Measurements from ENCODE around the gene PPIL1.

Gene PPIL1

GRCh38 chr6:36855750-36856149 is 18.9 kb downstream of the PPIL1 start:
- DNase-seq (ENCODE audit: low spot score) = no peak

GRCh38 chr6:36853325-36853724 is 21.3 kb downstream of the PPIL1 start:
- peak; percentile 68 for DNase-seq (ENCODE audit: low spot score)

DNA sequence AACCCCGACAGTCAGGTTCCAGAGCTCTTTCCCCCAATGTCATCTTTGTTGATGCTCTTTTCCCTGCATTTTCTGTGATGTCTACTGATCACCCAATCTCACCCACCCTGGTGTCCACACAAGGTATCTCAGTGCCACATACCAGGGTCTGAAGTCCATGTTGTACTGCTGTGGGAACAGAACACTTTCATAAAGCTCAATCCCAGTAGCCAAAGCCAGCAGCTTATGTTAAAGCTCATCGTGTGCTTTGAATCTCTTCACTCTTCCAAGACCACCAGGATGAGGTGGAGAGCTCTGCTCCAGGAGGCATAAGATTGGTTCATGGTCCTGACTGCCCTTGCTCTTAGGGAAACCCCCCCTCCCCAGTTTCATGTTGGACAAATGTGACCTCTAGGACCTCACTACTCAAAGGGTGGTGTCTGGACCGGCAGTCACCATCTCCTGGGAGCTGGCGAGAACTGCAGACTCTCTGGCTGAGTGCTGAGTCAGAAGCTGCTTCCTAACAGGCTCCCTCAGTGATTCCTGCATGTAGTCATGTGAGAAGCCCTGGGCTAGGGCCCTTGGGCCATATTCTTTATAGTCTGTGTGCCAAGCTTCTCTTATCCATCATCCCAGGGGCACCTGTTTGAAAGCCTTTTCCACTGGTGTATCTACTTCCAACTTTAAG is 22.0 kb downstream of the PPIL1 start:
- no peak for DNase-seq (ENCODE audit: low spot score)

DNA sequence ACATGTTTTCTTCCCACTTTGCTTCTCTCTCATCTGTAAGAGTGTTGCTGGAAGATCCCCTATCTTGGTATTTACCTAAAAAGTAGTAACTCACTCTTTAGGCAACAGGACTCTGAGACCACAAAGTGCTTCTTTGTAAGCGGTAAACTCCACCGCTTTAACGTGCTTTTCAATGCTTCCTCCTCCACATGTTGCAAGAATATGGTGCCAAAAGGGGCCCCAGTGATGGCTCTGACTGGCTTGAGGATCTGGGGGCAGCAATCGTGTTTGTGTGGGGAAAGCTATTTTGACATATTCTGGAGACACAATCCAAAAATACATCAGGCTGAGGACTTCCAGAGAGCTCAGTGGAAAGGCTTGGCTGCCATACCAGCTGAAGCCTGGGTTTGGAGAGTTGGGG is 23.0 kb downstream of the PPIL1 start:
- DNase-seq (ENCODE audit: low spot score) = no peak

DNA sequence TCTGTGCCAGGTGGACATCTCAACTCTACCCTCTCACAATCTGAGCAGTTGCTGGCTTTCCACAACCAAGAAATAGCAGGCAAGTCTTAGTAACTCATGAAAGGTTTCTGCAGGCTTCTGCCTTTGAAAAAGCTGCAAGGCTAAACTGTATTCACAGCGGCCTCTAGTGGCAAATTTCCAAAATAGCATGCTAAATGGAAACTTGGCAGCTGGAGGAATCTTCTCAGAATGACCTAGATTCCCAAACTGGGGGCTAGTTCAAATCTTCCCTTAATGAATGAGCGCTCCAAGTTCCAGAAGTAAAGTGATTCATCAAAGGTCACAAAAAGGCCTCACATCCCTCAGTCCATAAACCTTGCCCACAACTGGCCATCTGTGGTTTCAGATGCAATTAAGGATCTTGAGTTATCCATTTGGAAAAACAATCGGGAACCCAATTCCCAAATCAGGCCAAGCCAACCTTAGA is 23.4 kb downstream of the PPIL1 start:
- DNase-seq (ENCODE audit: low spot score) = peak; percentile 89

DNA sequence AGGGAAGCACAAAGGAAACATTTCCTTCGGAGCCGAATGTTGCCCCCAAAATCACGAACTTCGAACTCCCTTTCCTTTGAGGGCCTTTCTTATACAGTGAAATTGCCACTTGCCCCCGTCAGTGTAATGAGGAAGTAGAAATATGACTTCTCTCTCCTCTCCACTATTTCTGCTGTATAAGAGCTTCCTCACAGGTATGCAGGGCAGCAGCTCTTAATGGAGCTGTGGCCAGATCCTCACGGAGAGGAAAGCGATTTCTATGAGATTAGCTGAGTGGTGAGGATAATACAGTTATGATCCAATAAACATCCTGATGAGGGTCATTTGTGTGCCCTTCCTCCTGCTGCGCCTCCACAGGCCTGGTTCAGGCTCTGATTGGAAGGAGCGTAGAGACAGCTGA is 24.6 kb downstream of the PPIL1 start:
- DNase-seq (ENCODE audit: low spot score) = no peak

DNA sequence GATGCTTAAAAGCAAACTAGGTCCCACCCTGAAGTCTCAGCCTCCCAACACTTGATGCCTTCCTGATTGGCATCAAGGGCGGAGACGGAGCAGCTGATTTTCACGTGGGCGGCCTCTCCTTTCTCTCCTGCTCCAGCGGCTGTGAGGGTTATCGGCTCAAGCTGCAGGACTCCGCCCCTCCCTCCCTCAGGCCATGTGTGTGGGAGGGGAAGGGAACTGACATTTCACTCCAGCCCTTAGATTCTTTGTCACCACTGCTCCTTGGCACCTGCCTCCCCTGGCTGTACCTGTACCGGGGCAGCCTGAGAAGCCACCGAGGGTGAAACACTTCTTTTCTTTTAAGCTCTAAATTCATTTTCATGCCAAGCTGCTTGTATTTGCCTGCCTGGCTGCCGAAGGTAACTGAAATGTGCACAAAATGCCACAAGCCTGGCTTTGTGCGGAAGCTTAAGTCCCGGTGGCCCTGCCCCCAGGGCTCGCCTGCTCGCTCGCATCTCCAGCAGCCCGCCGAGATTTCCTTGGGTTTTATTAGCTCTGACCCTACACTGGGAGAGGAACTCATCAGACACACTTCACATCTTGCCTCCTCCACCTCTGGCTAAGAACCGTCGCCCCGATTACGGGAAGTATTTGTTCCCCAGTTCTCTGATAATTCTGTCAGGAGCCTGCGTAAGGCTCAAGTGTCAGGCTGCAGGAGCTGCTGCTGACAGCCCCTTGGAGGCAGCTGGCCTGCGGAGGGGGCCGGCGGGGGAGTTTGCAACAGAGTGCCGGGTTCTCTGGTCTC is 25.8 kb downstream of the PPIL1 start:
- DNase-seq (ENCODE audit: low spot score) = peak; percentile 50

DNA sequence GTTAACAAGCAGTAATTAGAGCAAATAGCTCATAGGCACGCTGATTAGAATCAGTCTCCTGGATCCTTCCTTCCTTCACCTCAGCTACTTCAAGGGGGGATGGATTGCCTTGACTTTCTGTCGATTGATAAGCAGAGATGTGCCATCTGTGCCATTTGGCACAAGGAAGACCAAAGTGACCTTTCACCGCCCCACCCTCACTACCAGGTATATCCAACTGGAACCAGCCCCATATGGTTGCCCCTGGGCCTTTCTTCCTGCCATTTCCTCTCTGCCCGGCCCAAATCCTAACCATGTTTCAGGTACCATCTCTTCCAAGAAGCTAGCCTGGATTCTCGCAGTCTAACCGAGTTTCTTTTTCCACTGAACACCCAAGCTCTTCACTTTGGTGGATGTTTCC is 26.6 kb downstream of the PPIL1 start:
- no peak for DNase-seq (ENCODE audit: low spot score)

- no peak for DNase-seq (ENCODE audit: low spot score)
These were observed 27.5 kb downstream of the PPIL1 start for GRCh38 chr6:36847152-36847551.

- no peak for DNase-seq (ENCODE audit: low spot score)
These were observed 29.4 kb downstream of the PPIL1 start for GRCh38 chr6:36845233-36845632.

DNA sequence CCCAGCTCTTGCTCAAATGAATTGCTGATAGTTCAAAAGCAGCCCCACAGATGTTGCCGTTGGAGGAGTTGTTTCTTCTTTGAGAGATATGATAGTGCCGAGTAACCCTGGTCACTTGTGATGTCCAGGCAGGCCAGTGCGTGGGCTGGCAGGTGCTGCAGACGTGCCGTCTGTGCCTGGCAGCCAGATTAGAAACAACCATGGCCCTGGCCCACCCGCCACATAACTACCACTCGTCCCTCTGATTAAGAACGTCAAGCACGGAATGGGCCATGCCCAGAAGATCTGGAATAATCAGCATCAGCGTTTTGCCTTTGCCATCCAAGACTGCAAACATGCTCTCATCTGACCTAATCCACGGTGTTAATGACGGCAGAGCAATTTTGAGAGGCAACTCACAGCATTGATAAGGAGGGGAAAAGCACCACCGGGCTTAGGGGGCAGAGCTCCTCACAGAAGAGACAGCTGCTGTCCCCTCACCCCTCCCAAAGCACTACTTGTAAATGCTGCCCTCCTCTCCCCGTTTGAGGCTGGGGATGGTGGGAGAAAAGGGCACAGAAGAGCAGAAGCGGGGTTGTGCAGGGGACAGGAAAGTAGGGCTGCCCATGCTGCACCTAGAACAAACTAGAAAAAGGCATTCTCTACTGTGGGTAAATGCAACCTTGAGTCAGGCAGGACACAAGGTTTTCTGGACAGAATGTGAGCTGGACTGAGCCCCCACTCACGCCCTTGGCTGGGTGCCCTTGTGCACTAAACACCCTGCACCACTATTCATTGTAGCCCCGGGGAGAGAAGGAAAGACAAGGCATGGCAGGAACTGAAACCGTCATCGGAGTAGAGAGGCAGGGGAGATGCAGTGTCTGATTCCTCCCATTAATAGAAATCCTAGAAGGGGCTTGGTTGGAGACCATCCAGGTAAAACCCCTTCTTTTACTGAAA is 30.1 kb downstream of the PPIL1 start:
- DNase-seq (ENCODE audit: low spot score) = no peak

- no peak for DNase-seq (ENCODE audit: low spot score)
These were observed 31.4 kb downstream of the PPIL1 start for GRCh38 chr6:36843170-36843569.

GRCh38 chr6:36841756-36842155 is 32.8 kb downstream of the PPIL1 start:
- DNase-seq (ENCODE audit: low spot score) = no peak

DNA sequence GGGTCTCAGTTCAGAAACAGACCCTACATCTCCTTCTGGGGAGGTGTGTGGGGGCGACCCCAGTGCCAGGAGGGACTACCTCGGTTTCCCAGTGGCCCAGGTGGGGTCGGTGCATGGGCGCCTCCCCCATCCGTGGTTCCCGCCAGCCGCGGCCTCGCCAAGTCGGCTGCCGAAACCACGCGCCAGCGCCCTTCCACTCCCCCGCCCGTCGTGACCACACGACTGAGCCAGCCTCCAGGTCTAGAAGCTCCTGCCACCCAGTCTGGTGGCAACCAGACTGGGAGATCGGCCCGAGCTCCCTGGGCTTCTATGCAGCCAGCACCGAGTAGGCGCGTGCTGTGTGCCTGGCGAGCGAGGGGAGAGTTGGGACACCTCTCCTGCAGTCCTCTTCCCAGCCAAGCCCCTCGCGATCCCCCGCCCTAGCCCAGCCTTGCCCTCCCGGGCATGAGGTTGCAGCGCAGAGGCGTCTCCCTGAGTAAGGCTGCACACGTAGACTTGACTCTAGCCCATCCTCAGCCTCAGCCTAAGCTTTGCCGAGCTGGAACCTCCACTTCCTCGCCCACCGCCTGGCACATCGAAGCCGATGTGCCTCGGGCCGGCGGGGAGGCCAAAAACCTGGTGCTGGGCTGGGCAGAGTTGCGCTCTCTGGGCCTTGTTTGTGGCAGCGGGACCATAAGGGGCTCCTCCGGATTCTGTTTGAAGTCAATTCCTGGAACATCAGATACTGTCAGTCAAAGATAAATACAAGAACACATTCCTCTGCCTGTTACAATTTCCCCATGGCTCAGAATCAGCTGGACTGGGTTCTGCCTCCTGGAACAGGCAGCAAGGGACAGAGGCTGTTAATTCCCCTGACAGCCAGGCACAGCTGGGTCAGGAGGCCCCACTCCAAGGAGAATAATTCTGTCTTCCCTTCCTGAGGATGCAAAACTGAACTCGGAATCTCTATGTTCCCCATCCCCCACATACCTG is 33.9 kb downstream of the PPIL1 start:
- no peak for DNase-seq (ENCODE audit: low spot score)

- no peak for DNase-seq (ENCODE audit: low spot score)
These were observed 34.7 kb downstream of the PPIL1 start for GRCh38 chr6:36839749-36840431.

DNA sequence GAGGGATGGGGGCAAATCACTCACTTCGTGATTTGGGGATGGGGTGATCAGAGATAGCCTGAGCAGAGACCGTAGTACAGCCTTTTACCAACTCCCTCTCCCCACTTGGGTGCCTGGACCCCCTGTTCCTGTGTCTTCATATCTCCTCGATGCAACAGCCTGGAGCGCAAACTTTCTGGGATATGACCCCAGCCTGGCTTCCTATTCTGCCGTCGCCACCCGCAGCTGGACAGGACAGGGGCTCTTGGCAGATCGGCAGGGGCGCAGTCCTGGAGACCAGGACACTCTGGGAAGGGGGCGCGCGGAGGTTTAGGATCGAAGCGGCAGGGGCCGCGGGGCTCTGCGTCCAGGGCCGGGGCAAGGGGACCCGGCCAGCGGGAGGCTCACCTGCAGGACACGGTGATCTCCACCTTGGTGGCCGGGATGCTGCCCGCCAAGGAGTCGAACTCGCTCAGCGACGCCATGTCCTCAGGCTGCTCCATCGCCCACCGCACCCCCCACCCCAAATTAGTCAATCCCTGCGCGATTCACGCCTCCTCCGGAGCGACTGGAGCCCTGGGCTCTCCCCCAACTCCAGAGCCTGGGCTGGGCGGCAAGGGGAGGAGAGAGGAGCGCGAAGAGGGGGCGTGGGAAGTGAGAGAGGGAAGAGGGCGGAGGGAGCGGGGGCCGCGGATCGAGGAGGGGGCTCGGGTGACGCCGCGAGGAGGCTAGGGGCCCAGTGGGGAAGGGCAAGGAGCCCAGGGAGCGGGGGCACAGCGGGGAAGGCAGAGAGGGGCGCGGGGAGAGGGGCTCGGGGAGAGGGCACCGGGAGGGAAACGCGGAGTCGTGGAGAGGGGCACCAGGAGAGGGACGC is 35.5 kb downstream of the PPIL1 start, which contains the start of gene CPNE5:
Gene CPNE5 (minus strand): TSS at position 549 of the 853 bp plus-strand sequence. CDS start 67 bp downstream, at position 482.
- DNase-seq (ENCODE audit: low spot score) = no peak

DNA sequence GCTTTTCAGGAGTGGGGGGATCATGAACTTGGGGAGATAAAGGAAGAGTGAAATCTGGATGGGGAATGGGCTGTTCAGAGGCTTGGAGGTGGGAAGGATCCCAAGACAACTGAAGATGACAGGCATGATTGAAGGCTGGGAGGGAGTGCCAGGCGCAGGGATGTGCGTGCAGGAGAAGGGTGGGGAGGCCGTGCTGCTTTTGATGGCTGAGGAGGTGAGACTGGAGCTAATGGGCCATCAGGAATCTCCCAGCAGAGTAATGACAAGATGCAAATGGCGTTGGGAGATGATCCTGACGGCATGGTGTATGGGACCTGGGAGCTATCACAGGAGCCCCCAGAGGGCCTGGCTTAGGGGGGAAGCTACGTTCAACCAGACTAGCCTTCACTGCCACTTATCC is 36.9 kb downstream of the PPIL1 start:
- no peak for DNase-seq (ENCODE audit: low spot score)

GRCh38 chr6:36837022-36837339 is 37.6 kb downstream of the PPIL1 start:
- DNase-seq (ENCODE audit: low spot score) = no peak

DNA sequence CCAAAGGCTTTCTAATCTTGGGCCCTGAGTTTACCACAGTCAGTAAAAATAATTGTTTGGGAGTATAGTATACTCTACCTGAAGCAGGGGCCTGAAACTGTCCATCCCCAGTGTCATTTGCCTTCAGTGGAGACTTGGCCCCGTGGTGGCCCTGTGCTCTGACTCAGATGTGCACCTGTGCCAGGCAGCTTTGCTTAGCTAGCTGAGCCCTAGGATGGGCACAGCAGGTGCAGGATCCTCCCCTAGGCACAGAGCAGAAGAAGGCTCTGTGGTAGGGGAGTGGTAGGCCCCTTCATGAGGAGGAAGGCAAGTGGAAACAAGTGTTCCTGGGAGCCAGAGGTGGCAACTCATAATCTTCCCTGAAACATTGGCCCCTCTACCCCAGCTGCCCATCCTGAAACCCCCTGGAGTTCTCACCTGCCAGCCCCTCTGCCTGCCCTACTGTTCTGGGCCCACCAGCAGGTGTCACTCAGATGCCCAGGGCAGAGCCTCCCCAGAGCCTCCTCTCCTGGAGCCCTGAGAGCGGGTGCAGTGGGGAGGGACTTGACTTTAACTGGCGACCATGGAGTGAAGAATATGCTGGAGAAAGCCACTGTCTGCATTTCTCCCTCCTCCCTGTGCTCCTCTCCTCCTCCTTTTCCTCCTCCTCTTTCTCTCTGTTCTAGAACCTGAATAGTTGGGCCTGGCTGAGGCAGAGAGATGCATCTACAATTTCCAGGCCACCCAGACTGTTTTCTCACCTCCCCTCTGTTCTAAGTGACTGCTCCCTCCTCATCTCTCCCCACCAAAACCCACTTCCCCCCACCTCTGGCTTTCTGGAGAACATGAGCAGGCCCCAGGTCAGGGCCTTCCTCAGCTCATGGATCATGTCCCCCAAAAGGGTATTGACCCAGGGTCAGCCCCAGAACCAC is 38.2 kb downstream of the PPIL1 start:
- no peak for DNase-seq (ENCODE audit: low spot score)

Measured in pons (tissue), 1 donor.